ENCODE results near the gene PEX7.

DNA sequence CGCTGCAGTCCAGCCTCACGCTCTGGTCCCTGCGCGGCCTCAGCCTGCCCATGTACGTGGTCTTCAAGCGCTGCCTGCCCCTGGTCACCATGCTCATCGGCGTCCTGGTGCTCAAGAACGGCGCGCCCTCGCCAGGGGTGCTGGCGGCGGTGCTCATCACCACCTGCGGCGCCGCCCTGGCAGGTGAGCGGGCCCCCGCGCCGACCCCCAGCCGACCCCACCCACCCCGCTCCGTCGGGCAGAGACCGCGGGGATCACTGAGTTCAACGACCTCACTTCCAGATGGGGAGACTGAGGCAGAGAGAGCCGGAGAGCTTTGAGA, 100.3 kb downstream of the PEX7 start:
- TF ChIP-seq POLR2AphosphoS5 (IDR thresholded peaks at IDR 0.05) (no peak), CTCF (IDR thresholded peaks at IDR 0.05) (no peak)

All from transverse colon (tissue), 4 donors.